HG02759 (cell line): ENCODE results near the gene TPPP3.

Experiments used
- ATAC-seq: cut with Tn5 transposase; IDR thresholded peaks from one replicate; pipeline ENCODE4 v1.9.1; 2021; ENCODE audit warnings: mild to moderate bottlenecking, moderate library complexity; ENCODE audit not compliant: unreplicated experiment

The TPPP3 gene

DNA sequence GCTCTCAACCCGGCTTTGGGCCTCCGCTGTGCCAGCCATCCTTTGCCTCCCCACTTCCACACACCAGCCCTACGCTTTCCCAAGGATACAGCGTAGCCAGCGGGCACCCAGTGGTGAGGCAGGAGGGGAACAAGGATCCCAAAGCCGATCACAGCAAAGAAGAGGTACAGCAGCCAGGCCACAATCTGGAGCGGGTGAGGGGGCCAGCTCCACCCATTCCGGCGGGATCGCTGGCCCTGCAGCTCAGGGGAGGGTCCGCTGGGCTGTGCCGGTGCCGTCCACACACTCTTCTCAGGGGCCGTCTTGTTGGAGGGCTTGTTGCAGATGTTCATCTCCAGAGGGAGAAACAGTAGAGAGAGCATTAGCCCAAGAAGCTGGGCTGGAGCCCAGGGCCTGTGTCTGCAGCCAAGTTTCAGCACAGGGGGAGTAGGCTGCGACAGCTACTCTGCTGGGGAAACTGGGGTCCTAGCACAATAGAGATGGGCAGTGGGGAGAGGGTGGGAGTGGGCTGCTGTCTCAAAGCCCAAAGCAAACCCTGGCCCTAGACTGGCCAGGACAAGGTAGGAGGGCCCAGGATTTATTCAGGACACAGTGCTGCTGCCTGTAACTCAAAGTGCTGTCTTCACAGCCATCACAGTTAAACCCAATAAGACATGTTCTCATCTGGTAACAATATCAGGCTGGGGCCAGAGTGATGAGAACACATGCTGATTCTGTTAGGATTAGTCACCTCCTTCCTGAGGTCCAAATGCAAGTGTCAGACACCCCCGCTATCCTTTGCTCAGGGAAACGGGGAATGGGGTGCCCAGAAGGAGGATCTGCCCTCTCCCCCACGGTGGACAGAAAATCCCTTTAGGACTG, 13.0 kb upstream of the TPPP3 start:
- no peak for ATAC-seq

GRCh38 chr16:67405336-67405735, 12.0 kb upstream of the TPPP3 start:
- no peak for ATAC-seq

DNA sequence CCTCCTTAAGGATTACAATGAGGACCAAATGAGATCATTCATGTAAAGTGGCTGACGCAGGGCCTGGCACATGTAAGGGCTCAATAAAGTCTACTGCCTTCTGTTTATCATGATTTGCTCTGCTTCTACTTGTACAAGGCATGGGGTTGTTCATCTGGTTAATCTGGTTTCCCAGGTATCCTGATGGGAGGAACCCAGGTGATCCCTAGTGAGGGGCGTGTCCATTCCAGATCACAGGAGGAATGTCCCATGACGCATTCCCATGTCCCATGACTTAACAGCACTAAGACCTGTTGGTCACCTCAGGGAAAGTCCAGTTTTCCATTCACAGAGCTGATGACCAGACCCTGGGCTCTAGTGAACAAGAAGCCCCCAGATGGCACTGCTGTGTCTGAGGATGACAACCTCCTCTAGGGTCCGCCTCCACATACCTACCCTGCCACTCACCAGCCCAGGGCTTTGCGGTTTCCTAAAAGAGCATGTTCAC, 11.5 kb upstream of the TPPP3 start:
- no peak for ATAC-seq

GRCh38 chr16:67403976-67404555, 10.8 kb upstream of the TPPP3 start:
- ATAC-seq: no peak

DNA sequence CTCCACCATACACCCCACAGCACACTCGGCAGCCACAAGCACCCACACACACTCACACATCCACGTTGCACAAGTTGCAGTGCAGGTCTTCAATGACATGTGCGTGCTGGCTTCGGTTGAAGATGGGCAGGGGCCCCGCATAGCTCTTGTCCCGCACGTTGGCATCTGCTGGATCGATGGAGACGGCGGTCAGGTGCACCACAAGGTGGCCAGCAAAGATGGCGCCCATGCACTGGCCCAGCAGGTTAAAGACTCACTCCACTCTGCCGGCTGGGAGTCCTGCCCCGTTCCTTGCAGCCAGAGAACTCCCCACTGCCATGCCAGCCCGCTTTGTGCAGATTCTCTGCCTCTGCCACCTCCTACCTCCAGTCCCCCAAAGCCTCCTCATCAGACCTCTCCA, 7.6 kb upstream of the TPPP3 start:
- ATAC-seq: no peak

- no peak for ATAC-seq
Observed at GRCh38 chr16:67399749-67400704, 6.7 kb upstream of the TPPP3 start.

GRCh38 chr16:67399218-67399733, 6.0 kb upstream of the TPPP3 start:
- no peak for ATAC-seq

DNA sequence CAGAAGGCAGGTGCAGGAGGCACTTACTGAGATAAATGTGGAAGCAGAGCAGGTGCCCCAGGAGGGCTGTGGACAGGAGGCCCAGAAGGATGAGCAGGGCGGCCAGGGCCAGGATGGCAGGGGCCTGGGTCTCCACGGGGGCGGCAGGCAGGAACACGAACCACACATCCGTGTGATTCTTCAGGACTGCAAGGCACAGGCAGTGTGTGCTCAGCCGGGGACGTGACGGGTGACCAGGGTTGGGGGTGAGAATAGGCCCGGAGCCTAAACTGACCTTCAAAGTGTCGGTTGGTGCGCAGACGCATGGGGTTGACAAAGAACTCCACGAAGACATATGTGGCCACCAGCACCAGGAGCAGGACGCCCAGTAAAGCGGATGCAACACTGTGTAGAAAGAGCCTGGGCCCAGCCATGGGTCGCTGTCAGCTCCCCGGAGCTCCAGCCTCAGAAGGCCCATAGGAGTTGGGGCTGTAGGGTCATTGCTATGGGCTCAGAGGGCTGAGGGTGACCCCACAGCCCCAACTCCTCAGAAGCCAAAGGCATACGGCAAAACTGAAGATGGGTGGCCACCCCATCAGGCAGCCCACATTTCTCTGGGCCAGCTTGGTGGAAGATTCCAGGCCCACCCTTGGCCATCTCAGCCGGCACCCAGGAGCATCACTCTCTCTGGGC, 5.4 kb upstream of the TPPP3 start:
- no peak for ATAC-seq

DNA sequence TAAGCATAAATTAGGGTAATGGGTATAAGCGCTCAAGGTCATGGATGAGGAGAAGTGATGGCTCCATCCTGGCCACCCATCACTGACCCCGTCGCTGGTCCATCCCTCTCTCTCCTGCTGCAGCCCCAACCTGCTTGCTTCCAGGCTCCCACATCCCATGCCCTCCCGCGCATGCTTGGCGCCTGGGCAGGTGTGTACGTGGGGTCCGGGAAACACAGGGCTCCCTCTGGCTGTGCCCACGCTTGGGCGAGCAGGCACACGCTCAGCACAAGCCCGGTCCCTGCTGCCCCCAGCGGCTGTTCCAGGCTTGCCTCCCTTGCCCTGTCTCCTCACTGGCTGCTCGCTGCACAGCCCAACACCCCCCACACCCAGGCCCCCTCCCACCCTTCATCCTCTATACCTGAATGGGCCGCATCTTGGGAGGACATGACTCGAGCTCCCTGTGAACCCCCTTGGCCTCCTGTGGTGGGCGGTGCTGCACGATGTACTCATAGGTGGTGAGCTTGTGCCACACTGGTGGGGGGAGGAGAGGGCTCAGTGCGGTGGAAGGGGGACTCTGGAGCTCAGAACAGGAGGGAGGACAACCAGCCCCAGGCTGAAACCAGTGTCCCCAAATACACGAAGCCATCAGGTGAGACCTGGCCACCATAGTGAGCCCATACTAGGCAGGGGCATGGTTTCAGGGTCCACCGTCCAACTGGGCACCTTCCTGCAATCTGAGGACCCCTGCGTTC, 4.7 kb upstream of the TPPP3 start:
- ATAC-seq: no peak

DNA sequence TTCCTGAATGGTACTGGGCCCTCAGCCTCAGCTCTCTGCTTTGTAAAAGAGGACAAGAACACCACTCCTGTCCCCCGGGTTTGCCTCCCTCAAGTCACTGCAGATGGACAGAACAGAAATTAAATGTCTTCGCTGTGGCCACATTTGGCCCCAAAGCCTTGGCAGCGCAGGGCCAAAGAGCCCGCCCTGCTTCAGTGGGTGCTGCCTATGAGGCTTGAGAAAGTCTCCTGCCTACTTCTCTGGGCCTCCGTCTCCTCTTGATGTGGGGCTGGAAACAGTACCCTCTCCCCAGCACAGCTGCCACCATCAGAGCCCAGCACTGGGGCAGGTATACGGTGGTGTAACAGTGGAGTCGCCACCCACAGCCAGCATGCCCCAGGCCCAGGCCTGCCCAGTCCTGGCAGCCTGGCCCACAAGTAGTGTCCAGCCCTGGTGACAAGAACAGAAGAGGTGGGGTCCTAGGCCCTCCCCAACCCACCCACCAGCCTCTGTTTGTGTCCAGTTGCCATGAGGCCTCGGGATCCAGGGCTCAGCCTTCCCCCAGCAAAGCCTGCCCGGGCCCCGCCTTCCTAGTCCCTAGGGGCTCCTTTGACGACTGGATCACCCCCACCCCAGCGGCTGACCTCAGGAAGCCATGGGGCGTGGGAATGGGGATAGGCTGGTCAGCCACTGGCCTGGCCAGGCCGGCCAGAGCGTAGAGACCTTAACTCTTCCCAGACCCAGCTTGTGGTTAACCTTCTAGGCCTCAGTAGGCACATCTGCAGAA, 3.9 kb upstream of the TPPP3 start:
- no peak for ATAC-seq

- ATAC-seq: no peak
Observed at GRCh38 chr16:67396159-67397035, 3.1 kb upstream of the TPPP3 start.

DNA sequence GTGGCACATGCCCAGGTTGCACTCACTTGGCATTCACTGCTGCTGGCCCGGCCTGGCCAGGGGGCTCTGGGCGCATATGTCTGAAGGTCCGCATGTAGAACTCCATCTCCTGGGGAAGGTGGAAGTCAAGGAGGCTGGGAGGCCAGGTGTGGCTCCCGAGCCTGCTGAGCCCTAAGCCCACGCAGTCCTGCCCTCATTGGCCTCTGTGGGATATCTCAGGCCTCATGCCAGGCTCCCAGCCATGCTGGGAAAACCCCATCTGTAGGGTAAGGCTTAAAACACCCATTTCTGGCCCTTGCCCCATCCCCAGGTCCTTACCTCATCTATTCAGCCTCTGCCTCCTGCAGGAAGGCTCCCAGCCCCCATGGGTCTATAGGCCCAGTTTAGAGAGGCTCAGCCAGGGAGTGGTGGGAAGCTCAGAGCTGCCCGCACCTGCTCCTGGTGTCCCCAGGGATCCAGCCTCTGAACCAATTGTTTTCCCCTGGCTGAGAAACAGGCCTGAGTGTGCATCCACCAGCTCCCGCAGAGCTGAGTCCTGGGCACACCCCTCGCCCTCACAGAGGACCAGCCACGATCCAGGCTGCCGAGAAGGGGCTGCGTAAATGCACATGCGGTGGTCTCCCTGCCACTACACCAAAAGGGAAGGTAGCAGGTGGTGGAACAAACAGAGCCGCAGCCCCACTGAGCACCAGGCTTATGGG, 2.3 kb upstream of the TPPP3 start:
- ATAC-seq: no peak

GRCh38 chr16:67395105-67395457, 1.8 kb upstream of the TPPP3 start:
- ATAC-seq: no peak

GRCh38 chr16:67394155-67395104, 1.1 kb upstream of the TPPP3 start:
- no peak for ATAC-seq

DNA sequence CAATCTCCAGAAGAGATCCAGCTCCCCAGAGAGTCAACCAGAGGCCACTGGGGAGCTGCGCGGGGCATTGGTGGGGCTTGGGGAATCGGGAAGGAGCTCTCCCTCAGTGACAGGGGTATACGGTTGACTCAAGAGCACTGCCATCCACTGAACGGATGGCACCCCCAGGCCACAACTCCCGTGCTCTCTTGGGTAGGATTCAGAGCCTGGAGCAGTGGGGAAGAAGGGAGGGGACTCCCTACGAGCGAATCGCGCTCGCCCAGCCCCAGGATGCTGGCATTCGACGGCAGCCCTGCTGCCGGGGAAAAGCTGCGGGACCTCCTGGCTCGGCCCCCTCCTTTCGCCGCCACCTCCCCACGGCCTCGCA, 473 bp upstream of the TPPP3 start:
- ATAC-seq: no peak

DNA sequence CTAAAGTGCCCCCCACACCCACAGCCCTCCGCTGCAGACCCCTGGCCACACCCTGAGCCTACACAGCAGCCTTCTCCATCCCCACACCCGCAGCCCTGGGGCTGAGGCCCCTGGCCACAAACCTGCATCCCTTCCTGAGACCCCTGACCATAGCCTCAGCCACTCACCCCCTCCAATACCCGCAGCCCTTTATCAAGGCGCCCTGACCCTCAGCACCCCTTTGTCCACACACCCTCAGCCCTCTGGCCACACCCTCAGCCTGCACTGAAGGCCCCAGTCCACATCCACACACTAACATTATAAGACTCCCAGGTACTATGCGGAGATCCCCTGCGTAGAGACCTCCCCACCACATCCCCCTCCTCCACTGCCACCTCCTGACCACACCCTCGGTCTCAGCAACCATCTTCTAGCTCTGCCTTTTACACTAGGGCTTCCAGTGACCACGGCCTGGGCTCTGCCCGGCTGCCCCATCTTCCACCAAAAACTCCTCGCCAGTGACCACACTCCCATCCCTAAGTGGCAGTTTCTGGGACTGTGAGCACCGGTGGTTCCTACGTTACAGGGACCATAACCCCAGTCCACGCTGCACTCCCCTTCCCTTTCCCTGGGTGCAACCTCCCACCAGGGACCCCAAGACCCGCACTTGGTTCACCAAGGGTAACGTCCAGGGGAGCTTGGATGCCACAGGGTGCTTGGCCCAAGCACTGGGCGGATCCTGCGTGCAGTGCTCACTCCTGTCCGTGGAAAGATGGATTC, 818 bp downstream of the TPPP3 start:
- no peak for ATAC-seq
